Activated naive CD8-positive, alpha-beta T cell treated with anti-CD3 and anti-CD28 coated beads for 36 hours (primary cell): Measurements from ENCODE around the gene ZC3H7B. TPM values are rescaled to one million over a fixed set of nuclear protein-coding genes. Genes with fewer than 3 reads are reported as not detected.

ENCODE experiments used
- DNase-seq: peaks from one replicate; pipeline ENCODE4 v3.0.0; 2021
- H3K27ac Mint-ChIP-seq: one replicate; pipeline ENCODE4 v1.8.0; 2022; ENCODE audit warnings: mild to moderate bottlenecking, moderate library complexity, mixed read lengths
- H3K27me3 Mint-ChIP-seq: one replicate; pipeline ENCODE4 v1.8.0; 2022; ENCODE audit warnings: mild to moderate bottlenecking, mixed read lengths
- H3K36me3 Mint-ChIP-seq: one replicate; pipeline ENCODE4 v1.8.0; 2021; ENCODE audit warnings: mild to moderate bottlenecking, mixed read lengths
- H3K4me1 Mint-ChIP-seq: one replicate; pipeline ENCODE4 v1.8.0; 2021; ENCODE audit warnings: mixed read lengths
- H3K4me3 Mint-ChIP-seq: one replicate; pipeline ENCODE4 v1.8.0; 2022; ENCODE audit warnings: mild to moderate bottlenecking, moderate library complexity, mixed read lengths
- H3K9me3 Mint-ChIP-seq: one replicate; pipeline ENCODE4 v1.8.0; 2022; ENCODE audit warnings: mixed read lengths
- total RNA-seq, 2 experiments: library from RNA; stranded (reverse); gene quantifications; one replicate each; pipeline ENCODE4 v1.2.3, GENCODE V29; 2021

ZC3H7B gene
- total RNA-seq, 2 experiments from 2014 or later, result 58.8 to 59.9 TPM

DNA sequence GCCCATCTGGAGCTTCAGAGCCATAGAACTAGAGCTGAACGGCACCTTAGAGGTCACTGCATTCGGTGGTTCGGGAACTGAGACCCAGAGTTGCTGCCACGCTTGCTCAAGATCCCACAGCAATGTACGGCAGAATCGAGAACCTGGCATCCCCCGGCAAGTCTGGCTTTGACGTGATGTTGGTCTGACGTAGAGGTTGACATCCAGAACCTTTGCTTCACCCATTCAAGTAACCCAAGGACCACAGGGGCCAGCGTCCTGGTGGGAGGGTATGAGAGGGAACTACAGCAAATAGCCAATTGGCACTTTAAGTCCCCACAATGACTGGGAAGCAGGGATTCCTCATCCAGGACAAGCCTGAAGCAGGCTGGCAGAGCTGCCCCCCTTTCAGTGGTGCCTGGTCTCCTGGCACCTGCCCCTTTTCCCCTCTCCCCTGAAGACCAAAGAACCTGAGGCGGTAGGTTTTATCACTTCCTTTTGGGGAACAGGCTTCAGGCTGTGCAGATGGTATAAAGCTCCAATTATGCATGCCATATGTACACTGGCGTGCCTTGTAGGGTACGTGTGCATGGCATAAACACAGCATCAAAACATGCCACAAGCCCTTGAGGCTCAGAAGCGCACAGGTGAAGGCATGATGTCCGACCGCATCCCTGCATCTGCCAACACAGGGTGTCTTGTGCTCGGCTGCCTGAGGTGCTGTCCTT, 65.2 kb downstream of the ZC3H7B start:
- DNase-seq, result no peak
- Mint-ChIP-seq H3K36me3 (no peaks in the 10 kb centered on the region), H3K27ac (no peak overlapping the region), H3K9me3 (no peaks in the 10 kb centered on the region), H3K4me1 (peaks cover 4% of the 10 kb centered on the region), H3K4me3 (no peak overlapping the region), H3K27me3 (peaks cover 12% of the 10 kb centered on the region)

DNA sequence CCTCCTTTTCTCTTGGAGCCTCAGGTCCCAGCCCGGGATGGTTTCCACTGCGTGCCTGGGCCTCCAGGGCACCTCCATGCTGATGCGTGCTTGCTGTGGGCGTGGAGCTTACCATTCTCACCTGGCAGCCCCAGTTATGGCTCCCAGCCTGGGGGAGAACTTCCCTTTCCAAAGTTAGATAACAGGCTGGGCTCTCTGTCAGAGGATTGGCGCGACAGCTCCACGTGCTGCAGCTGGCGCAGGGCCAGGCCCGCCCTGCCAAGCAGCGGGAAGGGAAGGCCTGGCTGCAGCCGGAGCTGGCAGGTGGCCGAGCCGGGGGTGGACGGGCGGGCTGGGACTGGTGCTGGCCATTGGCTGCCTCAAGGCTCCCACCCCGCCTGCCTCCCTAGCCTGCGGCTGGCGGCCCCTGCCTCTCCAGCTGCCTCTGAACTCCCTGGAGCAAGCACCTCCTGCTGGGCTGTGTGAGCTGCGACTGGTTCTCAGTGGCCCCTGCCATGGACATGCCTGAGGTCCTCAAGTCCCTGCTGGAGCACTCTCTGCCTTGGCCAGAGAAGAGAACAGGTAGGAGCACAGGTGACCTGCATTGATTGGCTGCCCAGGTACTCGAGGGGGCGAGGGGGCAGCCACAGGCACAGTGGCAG, 65.8 kb downstream of the ZC3H7B start:
- Mint-ChIP-seq H3K27ac (no peak overlapping the region), H3K4me3 (no peak overlapping the region), H3K27me3 (peaks cover 12% of the 10 kb centered on the region), H3K36me3 (no peaks in the 10 kb centered on the region), H3K9me3 (no peaks in the 10 kb centered on the region), H3K4me1 (peaks cover 4% of the 10 kb centered on the region)
- peak; percentile 34 for DNase-seq

DNA sequence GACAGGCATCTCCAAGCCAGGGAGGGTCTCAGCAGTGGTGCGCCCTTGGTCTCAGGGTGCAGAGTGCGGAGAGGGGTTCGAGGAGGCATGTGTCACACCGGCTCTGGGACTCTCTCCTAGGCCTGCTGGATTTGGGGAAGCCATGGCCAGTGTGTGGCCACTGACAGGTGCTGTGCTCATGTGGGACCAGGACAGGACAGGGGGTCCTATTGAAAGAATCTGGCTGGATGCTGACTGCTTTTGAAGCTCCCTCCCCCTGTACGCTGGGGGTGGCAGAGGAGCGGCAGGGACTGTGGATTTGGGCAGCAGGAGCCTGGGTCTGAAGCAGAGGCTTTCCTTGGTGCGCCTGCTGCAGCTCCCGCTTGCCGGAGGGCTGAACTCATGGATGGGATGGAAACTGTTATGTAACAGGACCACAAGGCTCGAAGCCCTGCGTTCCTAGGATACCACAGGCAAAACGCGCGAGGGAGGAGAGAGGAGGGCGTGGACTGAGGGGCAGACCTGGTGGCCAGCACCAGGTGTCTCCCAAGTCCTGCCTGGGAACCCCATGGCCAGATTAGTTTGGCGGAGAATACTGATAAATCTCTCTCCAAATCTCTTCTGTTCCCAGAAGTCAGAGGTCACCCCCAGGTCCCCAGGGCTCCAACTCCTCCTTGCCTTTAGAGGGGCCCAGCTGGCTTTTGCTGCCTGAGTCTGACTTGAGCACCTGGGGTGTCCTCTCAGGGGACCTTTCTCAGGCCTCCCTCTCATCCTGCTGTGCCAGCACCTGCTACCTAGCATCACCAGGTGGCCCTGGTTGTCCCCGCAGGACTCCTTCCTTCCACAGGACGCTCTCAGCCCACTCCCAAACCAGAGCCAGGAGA, 66.6 kb downstream of the ZC3H7B start:
- Mint-ChIP-seq H3K4me3 (no peak overlapping the region), H3K4me1 (peaks cover 4% of the 10 kb centered on the region), H3K27ac (no peak overlapping the region), H3K36me3 (no peaks in the 10 kb centered on the region), H3K27me3 (peaks cover 12% of the 10 kb centered on the region), H3K9me3 (no peaks in the 10 kb centered on the region)
- DNase-seq, result no peak

DNA sequence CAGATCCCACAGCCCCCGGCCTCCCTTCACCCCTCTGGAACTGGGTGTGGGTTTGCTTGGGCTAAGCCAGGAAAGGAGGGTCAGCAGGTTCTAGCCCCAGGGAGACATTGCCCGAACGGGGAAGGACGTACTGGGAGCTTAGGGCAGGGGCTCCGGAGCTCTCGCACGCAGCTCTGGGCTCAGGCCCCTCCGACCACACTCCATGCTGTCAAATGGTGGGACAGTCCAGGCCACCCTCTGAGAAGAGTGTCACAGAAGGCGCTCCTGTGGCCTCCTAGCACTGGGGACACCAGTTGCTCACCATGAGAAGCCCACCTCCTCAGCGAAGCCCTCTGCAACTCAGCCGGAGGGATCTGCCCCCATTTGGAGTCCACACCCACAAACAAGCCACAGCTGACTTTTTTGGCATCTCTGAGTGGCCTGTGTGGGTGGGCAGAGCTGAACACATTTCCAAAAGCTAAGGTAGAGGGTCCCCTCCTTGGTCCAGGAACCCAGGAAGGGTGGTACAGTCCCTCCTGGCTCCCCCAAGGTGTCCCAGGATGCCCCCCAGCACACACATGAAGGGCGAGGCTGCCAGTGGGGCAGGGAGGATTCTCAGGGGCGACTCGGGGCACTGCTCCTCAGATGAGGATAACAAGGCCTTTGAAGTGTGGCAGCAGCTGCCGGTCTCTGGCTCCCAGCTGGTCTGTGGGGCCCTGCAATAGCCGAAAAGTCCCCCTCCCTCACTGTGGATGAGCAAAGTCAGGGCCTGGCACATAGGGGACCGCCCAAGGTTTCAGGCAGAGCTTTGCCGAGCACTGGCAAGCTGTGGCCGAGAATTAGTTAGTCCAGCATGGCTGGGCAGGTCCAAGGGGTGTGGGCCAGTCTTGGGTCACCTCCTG, 67.5 kb downstream of the ZC3H7B start:
- DNase-seq, result no peak
- H3K36me3 Mint-ChIP-seq, result no peaks in the 10 kb centered on the region
- no peaks in the 10 kb centered on the region for H3K9me3 Mint-ChIP-seq
- peaks cover 12% of the 10 kb centered on the region for H3K27me3 Mint-ChIP-seq
- H3K4me1 Mint-ChIP-seq, result peaks cover 4% of the 10 kb centered on the region
- no peak overlapping the region for H3K4me3 Mint-ChIP-seq
- no peak overlapping the region for H3K27ac Mint-ChIP-seq

DNA sequence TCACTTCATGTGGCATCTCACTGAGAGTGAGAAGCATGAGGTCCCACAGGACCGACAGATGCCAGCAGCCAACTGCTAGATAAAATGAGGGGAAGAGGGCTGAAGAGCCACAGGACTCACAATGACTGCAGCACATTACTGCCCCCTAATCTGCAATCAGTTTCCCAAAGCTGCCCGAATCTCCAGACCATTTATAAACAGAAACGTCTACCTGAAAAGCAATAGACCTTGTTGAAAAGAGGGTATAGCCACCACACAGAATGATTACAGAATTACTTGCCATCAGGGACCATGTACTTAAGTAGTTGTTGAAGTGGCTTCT, 68.1 kb downstream of the ZC3H7B start:
- Mint-ChIP-seq H3K9me3 (no peaks in the 10 kb centered on the region), H3K36me3 (no peaks in the 10 kb centered on the region), H3K4me1 (peaks cover 4% of the 10 kb centered on the region), H3K4me3 (no peak overlapping the region), H3K27me3 (peaks cover 12% of the 10 kb centered on the region), H3K27ac (no peak overlapping the region)
- DNase-seq, result no peak

DNA sequence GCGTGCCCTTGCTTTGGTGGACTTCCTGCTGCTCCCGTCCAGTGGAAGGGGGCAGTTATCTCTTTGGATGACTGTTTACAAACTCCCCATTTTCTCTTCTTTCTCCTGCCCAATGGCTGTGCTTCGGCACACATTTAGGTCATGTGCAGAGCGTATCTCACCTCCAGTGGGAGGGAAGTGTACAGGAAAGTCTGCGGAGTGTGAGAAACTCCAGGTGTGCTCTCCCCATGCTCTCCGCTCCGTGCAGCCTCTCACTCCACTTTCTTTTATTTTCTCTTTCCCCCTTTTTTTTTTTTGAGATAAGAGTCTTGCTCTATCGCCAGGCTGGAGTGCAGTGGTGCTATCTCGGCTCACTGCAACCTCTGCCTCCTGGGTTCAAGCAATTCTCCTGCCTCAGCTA, 68.5 kb downstream of the ZC3H7B start:
- DNase-seq, result no peak
- no peak overlapping the region for H3K4me3 Mint-ChIP-seq
- H3K9me3 Mint-ChIP-seq, result no peaks in the 10 kb centered on the region
- peaks cover 4% of the 10 kb centered on the region for H3K4me1 Mint-ChIP-seq
- H3K27me3 Mint-ChIP-seq, result peaks cover 12% of the 10 kb centered on the region
- no peaks in the 10 kb centered on the region for H3K36me3 Mint-ChIP-seq
- no peak overlapping the region for H3K27ac Mint-ChIP-seq

DNA sequence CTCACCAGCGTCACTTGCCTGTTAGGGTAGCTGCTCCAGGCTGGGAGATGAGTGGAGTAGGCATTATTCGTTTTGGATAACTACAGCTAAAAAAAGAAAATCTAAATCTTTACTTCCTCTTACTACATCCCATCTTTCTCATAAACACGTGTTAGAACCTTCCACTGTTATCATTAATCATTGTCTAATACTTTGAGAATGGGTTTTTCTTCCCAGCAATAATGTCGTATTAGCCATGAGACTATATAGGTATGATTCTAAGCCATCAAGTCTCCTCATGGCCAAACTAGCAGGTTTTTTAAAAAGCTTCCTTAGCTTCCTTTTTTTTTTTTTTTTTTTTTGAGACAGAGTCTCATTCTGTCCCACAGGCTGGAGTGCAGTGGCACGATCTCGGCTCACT, 76.5 kb downstream of the ZC3H7B start:
- H3K36me3 Mint-ChIP-seq, result no peaks in the 10 kb centered on the region
- no peaks in the 10 kb centered on the region for H3K9me3 Mint-ChIP-seq
- H3K4me3 Mint-ChIP-seq, result no peak overlapping the region
- H3K27me3 Mint-ChIP-seq, result no peaks in the 10 kb centered on the region
- no peak overlapping the region for H3K27ac Mint-ChIP-seq
- peaks cover 12% of the 10 kb centered on the region for H3K4me1 Mint-ChIP-seq
- no peak for DNase-seq

DNA sequence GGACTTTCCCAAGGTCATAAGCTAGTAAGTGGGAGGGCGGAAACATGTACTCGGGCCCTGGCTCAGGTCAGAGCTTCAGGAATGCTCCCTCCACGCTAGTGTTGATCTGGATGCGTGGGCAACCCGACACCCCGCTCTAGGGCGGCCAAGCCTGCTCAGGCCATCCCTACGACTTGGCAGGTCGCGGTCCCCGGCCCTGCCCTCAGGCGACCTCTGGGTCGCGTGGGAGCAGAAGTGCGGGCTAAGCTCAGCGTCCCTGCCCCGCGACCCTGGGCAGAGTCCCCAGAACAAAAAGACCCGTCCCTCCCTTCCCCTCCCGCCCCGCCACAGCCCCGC, 79.6 kb downstream of the ZC3H7B start:
- no peaks in the 10 kb centered on the region for H3K27me3 Mint-ChIP-seq

DNA sequence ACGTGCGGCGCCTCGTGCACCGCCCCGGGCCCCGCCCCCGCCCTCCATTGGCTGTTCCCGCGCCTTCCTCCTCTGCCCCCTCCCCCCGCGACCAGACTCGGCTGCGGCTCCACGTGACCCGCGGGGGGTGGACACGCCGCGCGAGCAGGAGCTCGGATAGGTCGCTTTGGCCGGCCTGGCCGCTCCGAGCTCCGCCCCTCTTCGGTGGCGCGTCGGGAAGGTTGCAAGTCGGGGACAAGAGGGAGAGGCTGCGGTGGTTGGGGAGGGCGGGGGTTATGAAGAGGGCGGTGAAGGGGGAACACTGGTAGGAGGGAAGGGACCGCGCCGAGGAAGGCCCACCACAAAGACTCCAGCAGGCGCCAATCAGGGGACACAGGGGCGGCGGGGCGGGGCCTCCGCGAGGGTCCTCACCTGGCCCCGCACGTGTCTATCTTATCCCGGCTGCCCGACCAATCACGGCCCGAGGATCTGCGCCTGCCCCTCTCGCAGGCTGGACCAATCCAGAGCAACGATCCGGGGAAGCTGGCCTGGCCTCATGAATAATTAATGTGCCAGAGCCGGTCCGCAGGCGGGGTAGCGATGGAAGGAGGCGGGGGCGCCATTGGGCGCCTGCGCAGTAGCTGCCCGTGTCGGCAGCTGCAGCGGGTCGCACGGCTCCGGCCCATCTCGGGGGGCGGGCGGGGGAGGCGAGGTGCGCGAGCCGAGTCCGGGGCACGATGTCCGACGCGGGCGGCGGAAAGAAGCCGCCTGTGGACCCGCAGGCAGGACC, 80.2 kb downstream of the ZC3H7B start, which contains the start of gene TEF:
Gene TEF, plus strand, starts transcription at position 614 of the 769 bp plus-strand sequence. Its CDS starts 103 bp downstream, at position 717.
- DNase-seq, result peak; percentile 99
- H3K27me3 Mint-ChIP-seq, result no peaks in the 10 kb centered on the region
- peaks cover 16% of the 10 kb centered on the region for H3K4me1 Mint-ChIP-seq
- no peaks in the 10 kb centered on the region for H3K9me3 Mint-ChIP-seq
- peak within 1 kb of the TSS; percentile 84 for H3K4me3 Mint-ChIP-seq
- H3K36me3 Mint-ChIP-seq, result no peaks in the 10 kb centered on the region
- H3K27ac Mint-ChIP-seq, result peak within 1 kb of the TSS; percentile 96

More for the DNA sequence above, 79.6 kb downstream of the ZC3H7B start:
- H3K9me3 Mint-ChIP-seq, result no peaks in the 10 kb centered on the region
- H3K27ac Mint-ChIP-seq, result peak overlapping the region; percentile 96
- peaks cover 16% of the 10 kb centered on the region for H3K4me1 Mint-ChIP-seq
- no peaks in the 10 kb centered on the region for H3K36me3 Mint-ChIP-seq
- peak overlapping the region; percentile 84 for H3K4me3 Mint-ChIP-seq
- no peak for DNase-seq

DNA sequence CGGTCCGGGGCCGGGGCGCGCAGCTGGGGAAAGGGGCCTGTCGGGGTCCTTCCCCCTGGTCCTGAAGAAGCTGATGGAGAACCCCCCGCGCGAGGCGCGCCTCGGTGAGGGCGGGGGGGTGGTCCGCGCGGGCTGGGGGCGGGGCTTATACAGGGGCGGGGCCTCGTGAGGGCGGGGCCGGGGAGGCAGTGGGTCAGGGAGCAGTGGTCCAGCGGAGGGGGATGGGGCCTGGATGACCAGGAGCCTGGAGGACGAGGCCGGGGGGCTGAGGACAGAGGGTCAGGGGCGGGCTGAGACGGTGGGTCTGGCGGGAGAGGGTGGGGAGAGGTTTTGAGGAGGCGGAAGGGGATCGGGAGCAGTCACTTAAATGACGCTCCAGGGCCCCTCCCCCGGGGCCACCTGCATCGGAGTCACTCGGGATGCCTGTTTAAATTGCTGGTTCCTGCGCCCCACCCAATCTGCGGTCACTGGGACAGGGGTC, 80.8 kb downstream of the ZC3H7B start:
- Mint-ChIP-seq H3K27ac (peak overlapping the region; percentile 87), H3K4me3 (peak overlapping the region; percentile 84), H3K27me3 (no peaks in the 10 kb centered on the region), H3K9me3 (no peaks in the 10 kb centered on the region), H3K4me1 (peaks cover 16% of the 10 kb centered on the region), H3K36me3 (no peaks in the 10 kb centered on the region)
- peak; percentile 58 for DNase-seq

DNA sequence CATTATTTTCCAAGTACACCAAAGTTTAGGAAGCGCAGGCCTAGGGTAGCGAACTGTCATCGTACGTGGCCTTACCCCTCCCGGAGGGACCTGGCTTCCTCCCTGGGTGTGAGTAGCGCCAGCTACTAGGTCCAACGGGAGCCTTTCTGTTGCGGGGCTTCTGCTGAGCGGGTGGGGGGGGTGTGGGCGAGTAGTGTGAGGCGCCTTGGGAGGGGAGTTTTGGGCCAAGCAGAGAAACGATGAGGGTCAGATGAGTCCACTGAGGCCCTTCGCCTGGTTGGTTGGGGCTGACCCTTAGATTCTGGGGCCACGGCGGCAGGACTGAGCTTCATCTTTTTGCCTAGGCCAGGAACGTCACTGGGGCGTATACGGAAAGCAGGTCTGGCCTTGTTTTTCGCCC, 81.3 kb downstream of the ZC3H7B start:
- peak overlapping the region; percentile 84 for H3K4me3 Mint-ChIP-seq
- peaks cover 16% of the 10 kb centered on the region for H3K4me1 Mint-ChIP-seq
- no peaks in the 10 kb centered on the region for H3K36me3 Mint-ChIP-seq
- H3K9me3 Mint-ChIP-seq, result no peaks in the 10 kb centered on the region
- no peaks in the 10 kb centered on the region for H3K27me3 Mint-ChIP-seq
- DNase-seq, result no peak
- H3K27ac Mint-ChIP-seq, result peak overlapping the region; percentile 87

DNA sequence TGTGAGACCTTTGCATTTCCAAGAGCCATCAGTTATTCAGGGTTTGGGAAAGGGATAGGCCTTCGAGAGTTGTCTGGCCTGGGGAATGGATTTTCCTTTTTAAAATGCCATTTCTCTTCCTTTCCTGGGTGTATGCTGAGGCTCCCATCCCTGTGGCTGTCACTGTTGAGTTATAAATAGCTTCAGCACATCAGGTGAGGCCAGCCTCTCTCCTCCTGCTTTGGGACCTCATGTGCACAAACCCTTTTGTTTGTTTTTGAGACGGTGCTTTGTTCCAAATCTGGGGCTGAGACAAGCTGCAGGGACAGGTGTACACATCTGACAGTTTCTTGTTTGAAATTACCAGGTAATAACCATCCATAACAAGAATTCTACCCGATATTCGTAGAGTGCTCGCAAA, 81.8 kb downstream of the ZC3H7B start:
- no peak for DNase-seq
- Mint-ChIP-seq H3K27ac (no peak overlapping the region), H3K4me1 (peaks cover 16% of the 10 kb centered on the region), H3K36me3 (no peaks in the 10 kb centered on the region), H3K27me3 (no peaks in the 10 kb centered on the region), H3K9me3 (no peaks in the 10 kb centered on the region), H3K4me3 (peak overlapping the region; percentile 84)

DNA sequence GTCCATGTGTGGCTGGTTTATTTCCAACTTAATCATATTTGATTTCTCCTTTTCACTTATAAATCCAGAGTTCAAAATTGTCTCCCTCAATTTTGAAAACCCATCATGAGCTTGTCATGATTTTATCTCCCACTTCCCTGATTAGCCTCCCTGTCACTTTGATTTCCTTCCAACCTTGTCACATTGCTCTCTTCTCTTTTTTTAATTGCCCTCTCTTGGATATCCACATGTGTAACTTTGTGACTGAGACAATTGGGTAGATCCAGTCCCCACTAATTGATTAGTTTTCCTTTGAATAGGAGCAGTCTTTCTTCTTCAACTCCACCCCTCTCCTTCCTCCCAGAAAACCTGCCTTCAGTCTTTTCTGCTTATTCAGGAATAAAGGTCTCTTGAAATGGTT, 82.8 kb downstream of the ZC3H7B start:
- H3K9me3 Mint-ChIP-seq, result no peaks in the 10 kb centered on the region
- H3K27ac Mint-ChIP-seq, result no peak overlapping the region
- no peaks in the 10 kb centered on the region for H3K36me3 Mint-ChIP-seq
- H3K4me1 Mint-ChIP-seq, result peaks cover 16% of the 10 kb centered on the region
- H3K4me3 Mint-ChIP-seq, result no peak overlapping the region
- no peaks in the 10 kb centered on the region for H3K27me3 Mint-ChIP-seq
- no peak for DNase-seq

DNA sequence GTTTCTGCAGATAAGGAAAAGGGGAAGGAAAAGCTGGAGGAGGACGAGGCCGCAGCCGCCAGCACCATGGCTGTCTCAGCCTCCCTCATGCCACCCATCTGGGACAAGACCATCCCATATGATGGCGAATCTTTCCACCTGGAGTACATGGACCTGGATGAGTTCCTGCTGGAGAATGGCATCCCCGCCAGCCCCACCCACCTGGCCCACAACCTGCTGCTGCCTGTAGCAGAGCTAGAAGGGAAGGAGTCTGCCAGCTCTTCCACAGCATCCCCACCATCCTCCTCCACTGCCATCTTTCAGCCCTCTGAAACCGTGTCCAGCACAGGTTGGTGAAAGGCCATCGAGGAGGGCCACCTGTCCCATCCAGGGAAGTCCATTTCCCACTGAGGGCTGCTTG, 86.0 kb downstream of the ZC3H7B start:
- Mint-ChIP-seq H3K27ac (no peak overlapping the region), H3K9me3 (no peaks in the 10 kb centered on the region), H3K4me3 (no peak overlapping the region), H3K4me1 (peaks cover 9% of the 10 kb centered on the region), H3K36me3 (no peaks in the 10 kb centered on the region), H3K27me3 (no peaks in the 10 kb centered on the region)
- no peak for DNase-seq
